Ascending aorta (tissue), 2 donors: Measurements from ENCODE around the gene CFAP77. TPM values are rescaled to one million over a fixed set of nuclear protein-coding genes. Genes with fewer than 3 reads are reported as not detected.

Source experiments
- DNase-seq, 2 donors: peaks; one replicate each; pipeline ENCODE4 v3.0.0-alpha.2; 2019; ENCODE audit warnings: low spot score in 2 of 2
- H3K27ac ChIP-seq, 2 donors: fragments of 200-600 bp; sonication (generic); one replicate each; pipeline ENCODE4 v1.5.1; 2016 to 2017; ENCODE audit warnings: mild to moderate bottlenecking in 1 of 2
- H3K27me3 ChIP-seq: fragments of 200-600 bp; sonication (generic); one replicate; pipeline ENCODE4 v1.5.1; 2017
- H3K36me3 ChIP-seq, 2 donors: fragments of 200-600 bp; sonication (generic); one replicate each; pipeline ENCODE4 v1.5.1; 2016
- H3K4me1 ChIP-seq, 2 donors: fragments of 200-600 bp; sonication (generic); one replicate each; pipeline ENCODE4 v1.5.1; 2016 to 2017; ENCODE audit warnings: mild to moderate bottlenecking in 1 of 2
- H3K4me3 ChIP-seq, 2 donors: fragments of 200-600 bp; sonication (generic); one replicate each; pipeline ENCODE4 v1.5.1; 2016 to 2017; ENCODE audit warnings: mild to moderate bottlenecking in 1 of 2
- H3K9me3 ChIP-seq, 2 donors: fragments of 200-600 bp; sonication (generic); one replicate each; pipeline ENCODE4 v1.5.1; 2016
- intact Hi-C: fragments of 100-400 bp; cut with DNase I; formaldehyde crosslinking; loops from one replicate; pipeline ENCODE4 v1.15.1; 2023
- total RNA-seq: library from RNA; depleted of rRNA; stranded (reverse); fragments of >200 nt; gene quantifications from one replicate; pipeline ENCODE4 v1.1.0, GENCODE V29; 2016
- TF ChIP-seq, protein P1 (sequence below), 3 experiments: fragments of 200-600 bp in 2 of 3; fragments of 450-650 bp in 1 of 3; sonication (generic) in 2 of 3; IDR thresholded peaks; one replicate each; pipeline ENCODE4 v1.5.1; 2016 to 2019; ENCODE audit warnings: antibody characterized with exemption in 3 of 3, mild to moderate bottlenecking in 1 of 3, moderate library complexity in 1 of 3

CFAP77 gene
- total RNA-seq, 1 donor from 2014 or later, result not detected

DNA sequence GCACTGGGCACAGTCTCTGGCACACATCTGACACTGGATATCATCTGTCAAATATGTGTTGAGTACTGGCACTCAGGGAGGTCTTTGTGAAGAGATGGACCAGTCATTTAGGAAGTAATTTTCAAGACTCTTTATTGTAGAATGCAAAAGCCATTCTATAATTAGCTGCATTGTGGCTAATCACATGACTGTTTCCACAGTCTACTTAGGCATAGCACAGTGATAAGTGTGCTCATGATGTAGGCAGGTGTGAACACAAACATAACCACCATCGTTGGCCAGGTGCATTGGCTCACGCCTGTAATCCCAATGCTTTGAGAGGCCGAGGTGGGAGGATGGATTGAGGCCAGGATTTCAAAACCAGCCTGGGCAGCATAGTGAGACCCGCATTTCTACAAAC, 62.2 kb downstream of the CFAP77 start:
- Histone ChIP-seq H3K9me3 (no peaks in the 10 kb centered on the region), H3K4me1 (no peaks in the 10 kb centered on the region), H3K27me3 (no peaks in the 10 kb centered on the region), H3K4me3 (no peak overlapping the region), H3K27ac (no peak overlapping the region), H3K36me3 (no peaks in the 10 kb centered on the region)
- TF ChIP-seq, protein P1, sequence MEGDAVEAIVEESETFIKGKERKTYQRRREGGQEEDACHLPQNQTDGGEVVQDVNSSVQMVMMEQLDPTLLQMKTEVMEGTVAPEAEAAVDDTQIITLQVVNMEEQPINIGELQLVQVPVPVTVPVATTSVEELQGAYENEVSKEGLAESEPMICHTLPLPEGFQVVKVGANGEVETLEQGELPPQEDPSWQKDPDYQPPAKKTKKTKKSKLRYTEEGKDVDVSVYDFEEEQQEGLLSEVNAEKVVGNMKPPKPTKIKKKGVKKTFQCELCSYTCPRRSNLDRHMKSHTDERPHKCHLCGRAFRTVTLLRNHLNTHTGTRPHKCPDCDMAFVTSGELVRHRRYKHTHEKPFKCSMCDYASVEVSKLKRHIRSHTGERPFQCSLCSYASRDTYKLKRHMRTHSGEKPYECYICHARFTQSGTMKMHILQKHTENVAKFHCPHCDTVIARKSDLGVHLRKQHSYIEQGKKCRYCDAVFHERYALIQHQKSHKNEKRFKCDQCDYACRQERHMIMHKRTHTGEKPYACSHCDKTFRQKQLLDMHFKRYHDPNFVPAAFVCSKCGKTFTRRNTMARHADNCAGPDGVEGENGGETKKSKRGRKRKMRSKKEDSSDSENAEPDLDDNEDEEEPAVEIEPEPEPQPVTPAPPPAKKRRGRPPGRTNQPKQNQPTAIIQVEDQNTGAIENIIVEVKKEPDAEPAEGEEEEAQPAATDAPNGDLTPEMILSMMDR (IDR thresholded peaks at IDR 0.05), result no peak
- DNase-seq, result no peak
- intact Hi-C loops, result no loop called here

DNA sequence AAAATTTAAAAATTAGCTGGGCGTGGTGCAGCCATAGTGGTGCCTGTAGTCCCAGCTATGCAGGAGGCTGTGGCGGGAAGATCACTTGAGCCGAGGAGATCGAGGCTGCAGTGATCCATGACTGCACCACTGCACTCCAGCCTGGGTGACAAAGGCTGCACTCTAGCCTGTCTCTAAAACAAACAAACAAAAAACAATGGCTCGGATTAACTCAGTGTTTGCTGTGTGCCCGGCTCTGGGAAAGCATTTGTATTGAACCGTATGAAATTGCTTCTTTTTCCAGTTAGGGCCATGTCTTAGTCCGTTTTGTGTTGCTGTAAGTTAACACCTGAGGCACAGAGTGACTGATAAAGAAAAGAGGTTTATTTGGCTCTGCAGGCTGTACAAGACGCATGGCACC, 62.6 kb downstream of the CFAP77 start:
- H3K4me3 ChIP-seq, result no peak overlapping the region
- no peaks in the 10 kb centered on the region for H3K9me3 ChIP-seq
- TF ChIP-seq, protein P1 (IDR thresholded peaks at IDR 0.05), result no peak
- no peaks in the 10 kb centered on the region for H3K4me1 ChIP-seq
- H3K36me3 ChIP-seq, result no peaks in the 10 kb centered on the region
- intact Hi-C loops, result no loop called here
- H3K27ac ChIP-seq, result no peak overlapping the region
- DNase-seq, result no peak
- H3K27me3 ChIP-seq, result no peaks in the 10 kb centered on the region

DNA sequence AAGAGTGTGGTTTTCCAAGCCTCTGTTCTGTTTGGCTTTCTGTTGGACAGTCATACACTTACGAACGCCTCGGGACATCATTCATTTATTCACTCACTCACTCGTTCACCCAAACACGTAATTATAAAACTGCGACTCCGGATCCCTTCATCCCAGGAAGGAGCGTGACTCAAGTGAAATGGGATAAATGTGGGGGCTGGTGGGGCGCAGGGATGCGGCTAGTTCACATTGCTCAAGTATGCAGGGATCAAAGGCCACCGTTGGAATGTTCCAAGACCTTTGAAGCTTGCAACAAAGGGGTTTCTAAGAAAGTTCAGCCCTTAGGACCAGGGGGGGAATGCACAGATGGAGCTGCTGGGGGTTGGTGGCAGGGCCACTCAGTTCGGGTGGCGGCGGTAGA, 64.2 kb downstream of the CFAP77 start:
- TF ChIP-seq, protein P1 (IDR thresholded peaks at IDR 0.05), result no peak
- Histone ChIP-seq H3K27me3 (no peaks in the 10 kb centered on the region), H3K4me1 (no peaks in the 10 kb centered on the region), H3K4me3 (no peak overlapping the region), H3K27ac (no peak overlapping the region), H3K36me3 (no peaks in the 10 kb centered on the region), H3K9me3 (no peaks in the 10 kb centered on the region)
- intact Hi-C loops, result no loop called here
- no peak for DNase-seq

DNA sequence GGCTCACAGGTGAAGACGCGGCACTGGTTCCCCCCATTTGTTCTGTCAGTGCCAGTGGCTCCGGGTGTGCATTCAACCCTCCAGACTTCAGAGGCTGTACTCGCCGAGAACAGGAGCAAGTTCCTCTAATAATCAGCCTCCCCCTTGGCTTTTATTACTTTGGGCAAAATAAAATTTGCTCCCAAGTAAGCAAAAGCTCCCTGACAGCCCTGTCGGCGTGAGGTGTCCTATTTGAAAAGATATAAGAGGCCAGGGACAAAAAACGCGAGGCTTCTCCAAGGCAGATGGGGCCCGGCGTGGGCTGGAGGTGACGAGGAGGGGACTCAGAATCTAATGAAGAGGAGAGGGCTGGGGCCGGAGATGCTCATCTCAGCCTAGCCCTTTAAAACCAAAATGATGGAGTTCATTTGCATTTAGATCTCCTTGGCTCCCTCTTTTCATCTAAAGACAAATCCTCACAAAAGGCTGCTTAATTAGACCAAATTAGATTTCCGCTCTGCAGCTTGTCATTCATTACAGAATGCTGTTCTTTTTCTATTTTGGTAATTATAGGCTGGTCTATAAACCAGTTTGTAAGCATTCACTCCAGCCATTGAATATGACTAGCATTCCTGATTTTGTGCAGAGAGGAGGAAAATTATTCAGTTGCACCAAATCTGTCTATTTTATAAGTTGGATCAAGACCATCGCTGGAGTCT, 68.5 kb downstream of the CFAP77 start:
- Histone ChIP-seq H3K27ac (no peak overlapping the region), H3K36me3 (no peaks in the 10 kb centered on the region), H3K4me3 (no peak overlapping the region), H3K4me1 (no peaks in the 10 kb centered on the region), H3K27me3 (no peaks in the 10 kb centered on the region), H3K9me3 (no peaks in the 10 kb centered on the region)
- TF ChIP-seq, protein P1 (IDR thresholded peaks at IDR 0.05), result no peak
- no peak for DNase-seq
- intact Hi-C loops, result no loop called here

DNA sequence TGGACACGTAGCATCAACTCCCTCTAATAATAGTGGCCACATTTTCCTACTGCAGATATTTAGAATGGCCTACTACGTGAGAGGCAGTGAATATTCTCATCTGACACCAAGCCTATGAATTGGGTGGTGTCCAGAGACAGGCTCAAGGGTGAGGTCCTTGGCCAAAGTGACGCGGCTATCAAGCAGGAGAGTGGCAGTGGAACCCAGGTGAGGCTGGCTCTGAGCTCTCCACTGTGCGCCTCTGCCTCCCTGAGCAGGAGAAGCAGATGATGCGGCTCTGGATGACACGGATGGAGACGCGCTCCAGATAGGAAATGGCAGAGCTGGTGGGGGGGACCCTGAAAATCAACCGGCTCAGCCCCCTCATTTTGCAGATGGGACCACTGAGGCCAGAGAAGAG, 69.7 kb downstream of the CFAP77 start:
- H3K36me3 ChIP-seq, result no peaks in the 10 kb centered on the region
- DNase-seq, result no peak
- no peak overlapping the region for H3K27ac ChIP-seq
- no peaks in the 10 kb centered on the region for H3K27me3 ChIP-seq
- no peak overlapping the region for H3K4me3 ChIP-seq
- no peaks in the 10 kb centered on the region for H3K9me3 ChIP-seq
- TF ChIP-seq, protein P1 (IDR thresholded peaks at IDR 0.05), result no peak
- no peaks in the 10 kb centered on the region for H3K4me1 ChIP-seq
- intact Hi-C loops, result no loop called here
